GM12874 (cell line): ENCODE results near the gene FH.

ENCODE experiments used
- TF ChIP-seq, protein P1 (sequence below): IDR thresholded peaks from 2 replicates; pipeline ENCODE4 v1.5.1; 2011; ENCODE audit warnings: low read depth, mild to moderate bottlenecking, control low read depth, low read length, moderate library complexity; ENCODE audit not compliant: insufficient read depth

FH gene

DNA sequence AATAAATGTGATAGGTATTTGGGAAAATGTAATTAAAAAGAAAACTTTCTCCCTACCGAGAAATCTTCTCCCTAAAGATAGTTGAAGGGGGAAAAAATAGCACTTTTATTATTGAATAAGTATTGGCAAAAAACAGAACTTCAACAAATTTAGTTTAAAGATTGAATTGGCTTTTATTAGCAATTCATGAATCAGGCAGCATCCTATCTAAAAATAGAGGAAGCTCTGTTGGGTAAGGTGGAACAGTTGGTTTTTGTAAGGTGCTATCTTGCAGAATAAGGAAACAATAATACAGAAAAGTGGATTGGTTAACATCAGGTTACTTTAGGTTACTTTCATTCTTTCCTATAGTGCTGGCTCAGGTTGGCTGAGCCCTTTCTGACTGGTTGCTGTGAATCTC, 62.8 kb downstream of the FH start:
- TF ChIP-seq, protein P1, sequence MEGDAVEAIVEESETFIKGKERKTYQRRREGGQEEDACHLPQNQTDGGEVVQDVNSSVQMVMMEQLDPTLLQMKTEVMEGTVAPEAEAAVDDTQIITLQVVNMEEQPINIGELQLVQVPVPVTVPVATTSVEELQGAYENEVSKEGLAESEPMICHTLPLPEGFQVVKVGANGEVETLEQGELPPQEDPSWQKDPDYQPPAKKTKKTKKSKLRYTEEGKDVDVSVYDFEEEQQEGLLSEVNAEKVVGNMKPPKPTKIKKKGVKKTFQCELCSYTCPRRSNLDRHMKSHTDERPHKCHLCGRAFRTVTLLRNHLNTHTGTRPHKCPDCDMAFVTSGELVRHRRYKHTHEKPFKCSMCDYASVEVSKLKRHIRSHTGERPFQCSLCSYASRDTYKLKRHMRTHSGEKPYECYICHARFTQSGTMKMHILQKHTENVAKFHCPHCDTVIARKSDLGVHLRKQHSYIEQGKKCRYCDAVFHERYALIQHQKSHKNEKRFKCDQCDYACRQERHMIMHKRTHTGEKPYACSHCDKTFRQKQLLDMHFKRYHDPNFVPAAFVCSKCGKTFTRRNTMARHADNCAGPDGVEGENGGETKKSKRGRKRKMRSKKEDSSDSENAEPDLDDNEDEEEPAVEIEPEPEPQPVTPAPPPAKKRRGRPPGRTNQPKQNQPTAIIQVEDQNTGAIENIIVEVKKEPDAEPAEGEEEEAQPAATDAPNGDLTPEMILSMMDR: no peak

DNA sequence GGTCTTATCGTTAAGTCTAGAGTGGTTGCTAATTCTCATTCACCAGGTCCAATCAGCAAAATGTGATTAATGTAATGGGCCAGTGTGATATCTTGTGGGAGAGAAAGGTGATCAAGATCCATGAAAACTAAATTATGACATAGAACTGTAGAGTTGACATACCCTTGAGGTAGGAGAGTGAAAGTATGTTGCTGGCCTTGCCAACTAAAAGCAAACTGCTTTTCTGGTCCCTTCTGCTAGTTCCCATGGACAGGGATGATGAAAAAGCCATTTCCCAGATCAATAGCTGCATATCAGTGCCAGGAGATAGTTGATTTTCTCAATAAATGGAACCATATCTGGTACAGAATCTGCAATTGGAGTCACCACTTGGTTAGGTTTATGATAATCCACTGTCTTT, 65.8 kb downstream of the FH start:
- TF ChIP-seq, protein P1: no peak

DNA sequence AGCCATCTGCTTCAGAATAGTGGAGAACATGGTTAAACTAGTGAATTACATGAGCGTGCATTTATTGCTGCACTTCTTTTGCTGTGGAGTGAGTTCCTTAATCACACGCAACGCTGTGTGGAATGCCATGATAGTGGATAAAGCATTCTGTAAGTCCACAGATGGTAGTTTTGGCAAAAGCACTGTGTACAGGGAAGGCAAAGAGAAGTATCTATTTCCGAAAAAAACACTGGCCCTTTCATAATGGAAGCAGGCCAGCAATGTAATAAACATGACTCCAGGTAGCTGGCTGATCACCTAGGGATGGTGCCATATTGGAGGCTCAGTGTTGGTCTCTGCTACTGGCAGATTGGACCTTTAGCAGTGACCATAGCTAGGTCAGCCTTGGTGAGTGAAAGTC, 67.6 kb downstream of the FH start:
- TF ChIP-seq, protein P1: no peak
